DND-41 (cell line): ENCODE results near the gene RHBDD3.

Experiments used
- CTCF ChIP-seq: IDR thresholded peaks from 2 replicates; pipeline ENCODE4 v1.5.1; 2012; ENCODE audit warnings: borderline replicate concordance, low read length, moderate library complexity, mild to moderate bottlenecking; ENCODE audit not compliant: poor library complexity, severe bottlenecking; ENCODE audit errors: extremely low read depth
- EZH2 ChIP-seq: IDR thresholded peaks from 3 replicates; pipeline ENCODE4 v1.6.1; 2012; ENCODE audit warnings: borderline replicate concordance, low read depth, mild to moderate bottlenecking, moderate library complexity, low read length, inconsistent platforms; ENCODE audit not compliant: severe bottlenecking

GRCh38 chr22:29263791-29264276, 3.9 kb downstream of the RHBDD3 start:
- TF ChIP-seq CTCF (no peak), EZH2 (no peak)
